Fibroblast of lung (primary cell): Measurements from ENCODE around the gene PLCXD3. TPM values are rescaled to one million over a fixed set of nuclear protein-coding genes. Genes with fewer than 3 reads are reported as not detected.
A peak's percentile ranks its signal among the peaks of the same experiment; 100 is the strongest.

Source experiments
- DNase-seq, 2 donors: peaks; one replicate each; pipeline versions ENCODE4 v3.0.0 to v3.0.0-alpha.2; 2010; ENCODE audit warnings: low read depth in 2 of 2
- H2AFZ ChIP-seq: 2 replicates; pipeline ENCODE4 v1.5.1; 2012; ENCODE audit warnings: low read length, control low read depth, inconsistent platforms
- H3K27ac ChIP-seq: 2 replicates; pipeline ENCODE4 v1.5.1; 2011; ENCODE audit warnings: low read length, control low read depth; ENCODE audit not compliant: insufficient read depth
- H3K27me3 ChIP-seq: 2 replicates; pipeline ENCODE4 v1.5.1; 2011; ENCODE audit warnings: mild to moderate bottlenecking, low read length; ENCODE audit not compliant: control insufficient read depth, insufficient read depth
- H3K36me3 ChIP-seq: 2 replicates; pipeline ENCODE4 v1.5.1; 2011; ENCODE audit warnings: low read length; ENCODE audit not compliant: control insufficient read depth, insufficient read depth
- H3K4me1 ChIP-seq: 2 replicates; pipeline ENCODE4 v1.5.1; 2011; ENCODE audit warnings: low read length; ENCODE audit not compliant: control insufficient read depth, insufficient read depth; ENCODE audit errors: extremely low read depth
- H3K4me2 ChIP-seq: 2 replicates; pipeline ENCODE4 v1.5.1; 2011; ENCODE audit warnings: low read length, control low read depth; ENCODE audit not compliant: insufficient read depth; ENCODE audit errors: extremely low read depth
- H3K4me3 ChIP-seq, 4 experiments: fragments of 200-600 bp in 1 of 4; sonication (generic) in 1 of 4; replicated peaks in 1 of 4; 2 replicates each; pipeline ENCODE4 v1.5.1; 2011 to 2016; ENCODE audit warnings: low read length in 4 of 4, low read depth in 3 of 4, mild to moderate bottlenecking in 3 of 4, control low read depth in 2 of 4, inconsistent platforms in 1 of 4, mixed read lengths in 1 of 4; ENCODE audit not compliant: insufficient read depth in 1 of 4; ENCODE audit errors: control extremely low read depth in 1 of 4
- H3K79me2 ChIP-seq: 2 replicates; pipeline ENCODE4 v1.5.1; 2012; ENCODE audit warnings: mild to moderate bottlenecking, low read length, inconsistent platforms; ENCODE audit not compliant: control insufficient read depth, insufficient read depth
- H3K9ac ChIP-seq: 2 replicates; pipeline ENCODE4 v1.5.1; 2011; ENCODE audit warnings: mild to moderate bottlenecking, low read length, control low read depth; ENCODE audit not compliant: insufficient read depth
- H3K9me3 ChIP-seq: 2 replicates; pipeline ENCODE4 v1.5.1; 2012; ENCODE audit warnings: low read depth, low read length; ENCODE audit not compliant: control insufficient read depth, insufficient read depth
- H4K20me1 ChIP-seq: 2 replicates; pipeline ENCODE4 v1.5.1; 2011; ENCODE audit warnings: low read length; ENCODE audit not compliant: control insufficient read depth, insufficient read depth; ENCODE audit errors: extremely low read depth
- CTCF ChIP-seq, 2 donors: IDR thresholded peaks in 1 of 2; conservative IDR thresholded peaks in 1 of 2; 1 replicate in 1 of 2; 2 replicates in 1 of 2; pipeline ENCODE4 v1.5.1; 2011 to 2012; ENCODE audit warnings: low read length in 2 of 2, control low read depth in 1 of 2, inconsistent platforms in 1 of 2, low read depth in 1 of 2, mild to moderate bottlenecking in 1 of 2
- EZH2 ChIP-seq: IDR thresholded peaks from 2 replicates; pipeline ENCODE4 v1.5.1; 2012; ENCODE audit warnings: low read length, control low read depth, mild to moderate bottlenecking; ENCODE audit errors: missing control alignments
- polyA plus RNA-seq, 2 donors: library from polyadenylated mRNA; depleted of rRNA in 1 of 2; stranded (reverse) in 1 of 2; unstranded in 1 of 2; fragments of >200 nt; gene quantifications; 2 replicates each; pipeline ENCODE4 v1.2.1, GENCODE V29; 2011 to 2012; ENCODE audit warnings: missing spikeins in 1 of 2
- total RNA-seq: library from RNA; depleted of rRNA; stranded (reverse); fragments of >200 nt; gene quantifications from 2 replicates; pipeline ENCODE4 v1.2.1, GENCODE V29; 2014

PLCXD3 gene
- total and polyA plus RNA-seq, 2 donors (not counting 1 experiment from before 2014, with no cell fraction given): 0.02 to 1.3 TPM

- H3K27ac ChIP-seq: no peak overlapping the region
- H2AFZ ChIP-seq: no peak overlapping the region
- peaks cover 5% of the 10 kb centered on the region for H3K4me1 ChIP-seq
- H3K9me3 ChIP-seq: no peaks in the 10 kb centered on the region
- H3K79me2 ChIP-seq: no peaks in the 10 kb centered on the region
- no peak overlapping the region for H3K9ac ChIP-seq
- H4K20me1 ChIP-seq: no peaks in the 10 kb centered on the region
- H3K4me2 ChIP-seq: peak overlapping the region; percentile 52
- H3K36me3 ChIP-seq: no peaks in the 10 kb centered on the region
- no peaks in the 10 kb centered on the region for H3K27me3 ChIP-seq
- DNase-seq: peak; percentile 63 to 78
- no peak overlapping the region for H3K4me3 ChIP-seq
- TF ChIP-seq CTCF (conservative IDR thresholded peaks at IDR 0.05 in 1 of 2, IDR thresholded peaks at IDR 0.05 in 1 of 2; ENCODE audit: low read depth in 1 of 2, low read length in 2 of 2): no peak
- no peak for TF ChIP-seq EZH2
These were observed 92.0 kb downstream of the PLCXD3 start for GRCh38 chr5:41418220-41419031.

- H2AFZ ChIP-seq: no peak overlapping the region
- H3K36me3 ChIP-seq: no peaks in the 10 kb centered on the region
- H3K4me1 ChIP-seq: peaks cover 5% of the 10 kb centered on the region
- H4K20me1 ChIP-seq: no peaks in the 10 kb centered on the region
- no peaks in the 10 kb centered on the region for H3K79me2 ChIP-seq
- H3K4me3 ChIP-seq: no peak overlapping the region
- no peak overlapping the region for H3K9ac ChIP-seq
- no peaks in the 10 kb centered on the region for H3K9me3 ChIP-seq
- no peak overlapping the region for H3K4me2 ChIP-seq
- no peaks in the 10 kb centered on the region for H3K27me3 ChIP-seq
- no peak overlapping the region for H3K27ac ChIP-seq
- no peak for TF ChIP-seq CTCF (conservative IDR thresholded peaks at IDR 0.05 in 1 of 2, IDR thresholded peaks at IDR 0.05 in 1 of 2; ENCODE audit: low read depth in 1 of 2, low read length in 2 of 2)
- TF ChIP-seq EZH2: no peak
- DNase-seq: no peak
These were observed 94.1 kb downstream of the PLCXD3 start for GRCh38 chr5:41416336-41416735.

GRCh38 chr5:41415242-41415641 lies 95.2 kb downstream of the PLCXD3 start:
- Histone ChIP-seq H3K4me1 (peaks cover 5% of the 10 kb centered on the region), H3K4me2 (no peak overlapping the region), H3K9ac (no peak overlapping the region), H3K36me3 (no peaks in the 10 kb centered on the region), H4K20me1 (no peaks in the 10 kb centered on the region), H3K4me3 (no peak overlapping the region), H3K9me3 (no peaks in the 10 kb centered on the region), H2AFZ (no peak overlapping the region), H3K27me3 (no peaks in the 10 kb centered on the region), H3K27ac (no peak overlapping the region), H3K79me2 (no peaks in the 10 kb centered on the region)
- TF ChIP-seq CTCF (conservative IDR thresholded peaks at IDR 0.05 in 1 of 2, IDR thresholded peaks at IDR 0.05 in 1 of 2; ENCODE audit: low read depth in 1 of 2, low read length in 2 of 2) (no peak), EZH2 (no peak)
- DNase-seq: peak in 1 of 2 donors; percentile 49
